ENCODE measurements around the gene LHX3. TPM values are rescaled to one million over a fixed set of nuclear protein-coding genes. Genes with fewer than 3 reads are reported as not detected.

LHX3 gene
- total RNA-seq, 1 donor from 2014 or later = not detected

DNA sequence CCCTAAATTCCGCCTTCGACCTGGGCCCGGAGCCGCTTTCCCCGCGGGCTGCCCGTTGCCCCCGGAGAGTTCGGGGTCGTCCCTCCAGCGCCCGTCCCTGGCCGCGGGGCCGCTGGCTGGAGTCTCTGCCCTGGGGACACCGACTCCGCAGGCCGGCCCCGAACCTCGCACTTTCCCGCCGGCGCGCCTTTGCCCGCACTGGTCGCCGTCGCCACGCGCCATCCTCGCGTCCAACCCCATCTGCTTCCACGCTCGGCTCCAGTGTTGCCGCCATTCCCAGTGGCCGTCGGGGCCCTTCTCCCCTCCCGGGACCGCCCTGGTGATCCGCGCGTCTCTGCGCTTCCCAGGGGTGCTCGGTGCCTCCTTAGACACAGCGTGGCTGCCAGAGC, 11.0 kb downstream of the LHX3 start:
- Mint-ChIP-seq H3K4me3 (no peak overlapping the region), H3K9me3 (no peaks in the 10 kb centered on the region), H3K4me1 (peaks cover 2% of the 10 kb centered on the region), H3K27me3 (ENCODE audit: insufficient read depth, low read depth) (peaks cover 58% of the 10 kb centered on the region), H3K36me3 (no peaks in the 10 kb centered on the region), H3K27ac (no peak overlapping the region)
- no peak overlapping the region for H2AFZ ChIP-seq (replicated peaks)
- H3K27me3 ChIP-seq = peaks cover 97% of the 10 kb centered on the region
- peaks cover 80% of the 10 kb centered on the region for H4K20me1 ChIP-seq (ENCODE audit: low read depth)
- H3K4me1 ChIP-seq = peaks cover 31% of the 10 kb centered on the region
- H3K4me3 ChIP-seq = peak overlapping the region; percentile 38
- no peak overlapping the region for H3K27ac ChIP-seq
- H3K4me2 ChIP-seq = peak overlapping the region; percentile 70
- TF ChIP-seq, protein P1, sequence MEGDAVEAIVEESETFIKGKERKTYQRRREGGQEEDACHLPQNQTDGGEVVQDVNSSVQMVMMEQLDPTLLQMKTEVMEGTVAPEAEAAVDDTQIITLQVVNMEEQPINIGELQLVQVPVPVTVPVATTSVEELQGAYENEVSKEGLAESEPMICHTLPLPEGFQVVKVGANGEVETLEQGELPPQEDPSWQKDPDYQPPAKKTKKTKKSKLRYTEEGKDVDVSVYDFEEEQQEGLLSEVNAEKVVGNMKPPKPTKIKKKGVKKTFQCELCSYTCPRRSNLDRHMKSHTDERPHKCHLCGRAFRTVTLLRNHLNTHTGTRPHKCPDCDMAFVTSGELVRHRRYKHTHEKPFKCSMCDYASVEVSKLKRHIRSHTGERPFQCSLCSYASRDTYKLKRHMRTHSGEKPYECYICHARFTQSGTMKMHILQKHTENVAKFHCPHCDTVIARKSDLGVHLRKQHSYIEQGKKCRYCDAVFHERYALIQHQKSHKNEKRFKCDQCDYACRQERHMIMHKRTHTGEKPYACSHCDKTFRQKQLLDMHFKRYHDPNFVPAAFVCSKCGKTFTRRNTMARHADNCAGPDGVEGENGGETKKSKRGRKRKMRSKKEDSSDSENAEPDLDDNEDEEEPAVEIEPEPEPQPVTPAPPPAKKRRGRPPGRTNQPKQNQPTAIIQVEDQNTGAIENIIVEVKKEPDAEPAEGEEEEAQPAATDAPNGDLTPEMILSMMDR (IDR thresholded peaks at IDR 0.05) = no peak
- TF ChIP-seq EZH2phosphoT487 (IDR thresholded peaks at IDR 0.05) (peak; percentile 83), EZH2 (IDR thresholded peaks at IDR 0.05) (peak; percentile 64)
- no peaks in the 10 kb centered on the region for H3K36me3 ChIP-seq
- no peak overlapping the region for H3K9ac ChIP-seq
- H3K9me3 ChIP-seq (ENCODE audit: low read depth) = no peaks in the 10 kb centered on the region
- no peak for DNase-seq (ENCODE audit: low spot score)
- H3F3A ChIP-seq (ENCODE audit: low read depth) = peaks cover 13% of the 10 kb centered on the region
- H3K79me2 ChIP-seq (ENCODE audit: low read depth) = no peaks in the 10 kb centered on the region

DNA sequence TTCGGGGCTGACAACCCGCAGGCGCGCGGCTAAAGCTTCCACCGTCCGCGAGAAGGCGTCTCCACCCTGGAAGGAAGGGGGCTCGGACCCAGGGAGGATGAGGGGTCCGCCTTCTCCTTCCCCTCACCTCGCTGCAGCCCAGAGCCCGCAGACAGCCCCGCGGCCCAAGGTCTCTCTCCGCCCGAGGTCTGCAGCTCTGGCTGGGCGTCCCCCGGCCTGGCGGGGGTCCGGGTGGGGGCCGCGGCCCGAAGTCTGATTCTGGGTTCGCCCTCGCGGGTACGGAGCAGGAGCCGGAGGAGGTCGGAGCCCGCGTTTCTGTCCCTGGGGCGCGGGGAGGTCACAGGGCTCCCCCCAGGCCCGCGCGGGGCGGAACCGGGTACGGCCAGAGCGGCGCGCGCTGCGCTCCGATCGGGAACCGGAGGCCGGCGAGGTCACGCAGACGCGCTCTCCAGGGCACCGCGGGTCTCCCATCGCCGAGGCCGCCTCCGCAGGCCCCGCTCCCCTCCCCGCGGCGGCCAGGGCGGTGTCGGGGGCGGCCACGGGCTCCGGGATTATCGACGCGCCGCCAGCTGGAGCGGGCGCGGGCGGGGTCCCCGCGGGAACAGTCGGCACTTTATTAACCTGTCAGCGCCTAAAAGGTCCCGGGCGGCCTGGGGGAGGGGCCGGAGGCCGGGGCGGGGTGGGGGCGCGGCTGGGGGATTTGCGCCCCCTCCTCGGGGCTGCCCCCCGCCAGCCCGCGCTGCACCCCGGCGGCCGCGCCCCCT, 11.6 kb downstream of the LHX3 start:
- no peak overlapping the region for H3K27ac ChIP-seq
- H3K9me3 Mint-ChIP-seq = no peaks in the 10 kb centered on the region
- no peaks in the 10 kb centered on the region for H3K36me3 Mint-ChIP-seq
- peak overlapping the region; percentile 38 for H3K4me3 ChIP-seq
- no peak overlapping the region for H2AFZ ChIP-seq (replicated peaks)
- H3K79me2 ChIP-seq (ENCODE audit: low read depth) = no peaks in the 10 kb centered on the region
- H3K4me1 ChIP-seq = peaks cover 27% of the 10 kb centered on the region
- no peak overlapping the region for H3K4me3 Mint-ChIP-seq
- H3K4me1 Mint-ChIP-seq = peaks cover 2% of the 10 kb centered on the region
- TF ChIP-seq, protein P1 (IDR thresholded peaks at IDR 0.05) = no peak
- TF ChIP-seq EZH2phosphoT487 (IDR thresholded peaks at IDR 0.05) = peak; percentile 94
- peak; percentile 100 for TF ChIP-seq EZH2 (IDR thresholded peaks at IDR 0.05)
- peaks cover 74% of the 10 kb centered on the region for H4K20me1 ChIP-seq (ENCODE audit: low read depth)
- no peak for DNase-seq (ENCODE audit: low spot score)
- H3K27me3 Mint-ChIP-seq (ENCODE audit: insufficient read depth, low read depth) = peaks cover 58% of the 10 kb centered on the region
- H3K27ac Mint-ChIP-seq = no peak overlapping the region
- H3K36me3 ChIP-seq = no peaks in the 10 kb centered on the region
- H3K27me3 ChIP-seq = peaks cover 91% of the 10 kb centered on the region
- no peaks in the 10 kb centered on the region for H3K9me3 ChIP-seq (ENCODE audit: low read depth)
- peak overlapping the region; percentile 70 for H3K4me2 ChIP-seq
- H3K9ac ChIP-seq = no peak overlapping the region
- H3F3A ChIP-seq (ENCODE audit: low read depth) = peaks cover 13% of the 10 kb centered on the region

DNA sequence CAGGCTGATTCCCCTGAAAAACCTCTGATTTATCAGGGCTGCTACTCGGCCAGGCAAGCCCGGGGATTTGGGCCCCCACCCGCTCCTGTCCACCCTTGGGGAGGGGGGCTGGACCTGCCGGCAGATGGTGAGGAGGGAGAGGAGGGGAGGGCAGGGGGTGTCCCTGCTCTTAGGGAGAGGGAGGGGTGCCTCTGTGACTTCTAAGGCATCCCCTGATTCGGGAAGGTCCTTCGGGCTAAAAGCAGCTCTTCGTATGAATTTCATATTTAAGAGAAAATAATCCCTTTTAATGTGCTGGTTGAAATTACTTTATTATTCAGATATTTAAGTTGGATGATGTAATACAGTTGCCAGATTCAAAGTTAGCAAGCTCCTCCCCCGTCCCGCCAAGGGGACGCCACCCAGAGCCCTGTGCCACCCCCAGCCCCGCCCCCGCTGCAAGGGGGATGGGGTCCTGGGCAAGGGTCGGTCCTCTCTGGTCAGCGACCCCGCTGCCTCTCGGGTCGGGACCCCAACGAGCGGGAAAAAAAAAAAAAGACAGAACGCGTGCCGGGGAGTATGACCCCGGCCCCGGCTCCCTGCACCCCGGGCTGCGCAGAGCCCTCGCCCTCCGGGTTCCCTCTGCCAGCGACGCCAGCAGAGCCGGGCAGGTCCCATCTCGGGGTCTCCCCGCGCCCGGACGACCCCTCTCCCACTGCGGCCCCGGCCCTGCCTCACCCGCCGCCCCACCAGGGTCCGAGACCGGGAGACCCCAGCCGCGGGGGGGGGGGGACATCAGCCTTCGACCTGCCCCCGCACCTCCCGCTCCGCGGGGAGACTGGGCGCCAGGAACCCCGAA, 12.4 kb downstream of the LHX3 start:
- Mint-ChIP-seq H3K9me3 (no peaks in the 10 kb centered on the region), H3K27ac (no peak overlapping the region), H3K36me3 (no peaks in the 10 kb centered on the region), H3K4me3 (no peak overlapping the region), H3K27me3 (ENCODE audit: insufficient read depth, low read depth) (peaks cover 51% of the 10 kb centered on the region), H3K4me1 (peaks cover 2% of the 10 kb centered on the region)
- Histone ChIP-seq H3K27ac (no peak overlapping the region), H3K4me2 (peak overlapping the region; percentile 70), H3K79me2 (ENCODE audit: low read depth) (no peaks in the 10 kb centered on the region), H3F3A (ENCODE audit: low read depth) (peaks cover 13% of the 10 kb centered on the region), H3K9ac (no peak overlapping the region), H3K4me1 (peaks cover 25% of the 10 kb centered on the region), H2AFZ (replicated peaks) (no peak overlapping the region), H4K20me1 (ENCODE audit: low read depth) (peaks cover 66% of the 10 kb centered on the region), H3K9me3 (ENCODE audit: low read depth) (no peaks in the 10 kb centered on the region), H3K27me3 (peaks cover 83% of the 10 kb centered on the region), H3K4me3 (peak overlapping the region; percentile 38), H3K36me3 (no peaks in the 10 kb centered on the region)
- no peak for DNase-seq (ENCODE audit: low spot score)
- TF ChIP-seq, protein P1 (IDR thresholded peaks at IDR 0.05) = no peak
- TF ChIP-seq EZH2 (IDR thresholded peaks at IDR 0.05) (no peak), EZH2phosphoT487 (IDR thresholded peaks at IDR 0.05) (peak; percentile 96)
